Measurements from ENCODE around the gene TMC3.

Gene TMC3

DNA sequence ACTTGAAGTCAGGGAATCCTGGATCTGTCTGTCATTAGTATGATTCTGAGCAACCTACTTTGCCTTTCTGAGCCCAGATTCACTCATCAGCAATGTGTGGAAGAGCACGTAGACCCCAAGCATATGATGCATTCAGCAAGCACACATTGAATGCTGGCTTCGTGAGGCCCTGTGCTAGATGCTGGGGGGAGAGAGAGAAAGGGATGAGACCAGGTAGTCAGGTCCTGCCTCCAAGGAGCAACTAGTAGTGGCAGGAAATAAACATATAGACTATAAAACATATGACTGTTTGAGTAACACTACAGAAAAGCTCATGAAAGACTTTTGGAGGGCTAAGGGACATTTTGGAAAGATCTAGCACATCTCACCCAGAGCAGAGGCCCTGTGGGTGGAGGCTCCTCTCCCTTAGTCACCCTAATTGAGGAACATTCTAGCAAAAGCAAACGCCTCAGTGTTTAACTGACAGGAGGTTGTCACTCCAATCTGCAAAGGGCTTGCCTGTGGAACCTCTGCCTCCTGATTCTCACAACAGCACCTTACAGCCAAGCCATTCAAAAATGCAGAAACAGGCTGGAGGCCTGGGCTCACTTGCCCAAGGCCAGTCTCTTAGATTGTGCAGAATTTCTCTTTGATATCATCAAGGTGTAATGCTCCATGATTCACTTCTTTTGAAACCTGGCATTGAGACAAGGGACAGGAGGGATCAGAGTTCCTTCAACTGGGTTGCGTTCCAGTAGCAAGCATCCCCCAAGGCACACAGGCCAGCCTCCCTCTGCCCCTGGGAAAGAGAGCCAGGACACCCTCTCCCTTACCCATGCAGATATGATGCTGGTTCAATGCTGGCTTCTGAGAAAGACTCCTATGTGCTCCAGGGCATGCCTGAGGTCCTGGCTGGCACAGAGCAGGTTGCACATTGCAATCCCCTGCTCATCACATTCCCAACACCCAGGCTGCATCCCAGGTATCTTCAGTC, 76.1 kb downstream of the TMC3 start:
- no peak for DNase-seq
- TF ChIP-seq, protein P1, sequence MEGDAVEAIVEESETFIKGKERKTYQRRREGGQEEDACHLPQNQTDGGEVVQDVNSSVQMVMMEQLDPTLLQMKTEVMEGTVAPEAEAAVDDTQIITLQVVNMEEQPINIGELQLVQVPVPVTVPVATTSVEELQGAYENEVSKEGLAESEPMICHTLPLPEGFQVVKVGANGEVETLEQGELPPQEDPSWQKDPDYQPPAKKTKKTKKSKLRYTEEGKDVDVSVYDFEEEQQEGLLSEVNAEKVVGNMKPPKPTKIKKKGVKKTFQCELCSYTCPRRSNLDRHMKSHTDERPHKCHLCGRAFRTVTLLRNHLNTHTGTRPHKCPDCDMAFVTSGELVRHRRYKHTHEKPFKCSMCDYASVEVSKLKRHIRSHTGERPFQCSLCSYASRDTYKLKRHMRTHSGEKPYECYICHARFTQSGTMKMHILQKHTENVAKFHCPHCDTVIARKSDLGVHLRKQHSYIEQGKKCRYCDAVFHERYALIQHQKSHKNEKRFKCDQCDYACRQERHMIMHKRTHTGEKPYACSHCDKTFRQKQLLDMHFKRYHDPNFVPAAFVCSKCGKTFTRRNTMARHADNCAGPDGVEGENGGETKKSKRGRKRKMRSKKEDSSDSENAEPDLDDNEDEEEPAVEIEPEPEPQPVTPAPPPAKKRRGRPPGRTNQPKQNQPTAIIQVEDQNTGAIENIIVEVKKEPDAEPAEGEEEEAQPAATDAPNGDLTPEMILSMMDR (IDR thresholded peaks at IDR 0.05; ENCODE audit: low read depth, low read length): no peak
- Histone ChIP-seq H3K4me3 (ENCODE audit: low read depth, low read length) (no peak overlapping the region), H3K36me3 (no peaks in the 10 kb centered on the region), H3K9me3 (ENCODE audit: severe bottlenecking) (no peaks in the 10 kb centered on the region), H3K27me3 (ENCODE audit: insufficient read depth, low read depth, severe bottlenecking) (no peaks in the 10 kb centered on the region), H3K27ac (no peak overlapping the region)

DNA sequence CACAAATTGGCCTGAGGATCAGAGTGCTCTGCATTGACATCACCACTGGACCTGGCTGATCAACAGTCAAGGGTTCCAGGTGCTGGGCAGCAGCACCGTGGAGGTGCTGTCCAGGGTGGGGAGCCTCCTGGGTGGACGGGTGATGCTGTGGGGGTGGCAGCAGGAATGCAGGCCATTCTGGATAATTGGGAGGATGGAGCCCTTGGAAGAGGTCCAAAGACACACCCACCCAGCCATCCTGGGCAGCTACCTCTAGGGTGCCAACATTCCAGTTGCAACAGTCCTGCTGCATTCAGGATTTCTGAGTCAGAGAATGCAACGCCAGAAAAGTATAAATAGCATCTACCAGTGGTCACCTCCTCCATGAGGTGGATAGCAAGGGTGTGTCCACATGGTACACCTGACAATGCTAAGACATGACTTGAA, 76.9 kb downstream of the TMC3 start:
- DNase-seq: no peak
- Histone ChIP-seq H3K27ac (no peak overlapping the region), H3K4me3 (ENCODE audit: low read depth, low read length) (no peak overlapping the region), H3K36me3 (no peaks in the 10 kb centered on the region), H3K9me3 (ENCODE audit: severe bottlenecking) (no peaks in the 10 kb centered on the region), H3K27me3 (ENCODE audit: insufficient read depth, low read depth, severe bottlenecking) (no peaks in the 10 kb centered on the region)
- TF ChIP-seq, protein P1 (IDR thresholded peaks at IDR 0.05; ENCODE audit: low read depth, low read length): no peak

DNA sequence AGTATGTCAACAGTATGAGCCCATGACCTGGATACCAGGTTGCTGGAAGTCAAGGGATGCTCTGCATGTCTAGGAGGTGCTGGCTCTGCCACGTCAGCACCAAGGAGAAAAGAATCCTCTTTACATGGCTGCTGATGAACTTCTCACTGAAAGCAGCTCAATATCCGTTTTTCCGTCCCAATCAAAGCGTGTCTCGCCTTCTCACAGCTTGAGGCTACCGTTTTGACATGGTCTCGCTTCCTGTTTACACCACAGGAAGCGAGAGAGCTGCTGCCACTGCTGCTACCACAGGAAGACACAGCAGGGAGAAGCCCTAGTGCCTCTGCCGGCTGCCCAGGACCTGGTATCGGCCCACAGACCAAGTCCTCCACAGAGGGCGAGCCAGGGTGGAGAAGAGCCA, 77.3 kb downstream of the TMC3 start:
- Histone ChIP-seq H3K36me3 (no peaks in the 10 kb centered on the region), H3K27ac (no peak overlapping the region), H3K27me3 (ENCODE audit: insufficient read depth, low read depth, severe bottlenecking) (no peaks in the 10 kb centered on the region), H3K4me3 (ENCODE audit: low read depth, low read length) (no peak overlapping the region), H3K9me3 (ENCODE audit: severe bottlenecking) (no peaks in the 10 kb centered on the region)
- TF ChIP-seq, protein P1 (IDR thresholded peaks at IDR 0.05; ENCODE audit: low read depth, low read length): no peak
- DNase-seq: no peak

DNA sequence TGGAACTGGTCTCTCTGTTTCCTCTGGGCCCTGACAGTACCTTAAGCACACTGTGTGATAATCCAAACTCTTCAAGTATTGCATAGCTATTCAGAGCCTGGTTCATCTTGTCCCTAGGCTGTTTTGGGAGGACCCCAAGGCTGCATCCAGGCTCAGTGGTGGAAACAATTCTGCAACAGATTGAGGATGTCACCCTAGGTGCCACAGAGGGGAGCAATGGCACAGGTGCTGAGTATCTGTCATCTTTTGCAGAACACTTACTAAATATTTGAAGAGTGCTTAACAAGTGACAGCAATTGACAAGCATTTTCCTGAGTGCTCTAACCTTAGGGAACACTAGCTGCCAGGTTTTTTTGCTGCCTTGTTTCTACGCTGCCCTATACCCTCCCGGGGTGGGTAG, 77.8 kb downstream of the TMC3 start:
- Histone ChIP-seq H3K27ac (no peak overlapping the region), H3K9me3 (ENCODE audit: severe bottlenecking) (no peaks in the 10 kb centered on the region), H3K36me3 (no peaks in the 10 kb centered on the region), H3K27me3 (ENCODE audit: insufficient read depth, low read depth, severe bottlenecking) (no peaks in the 10 kb centered on the region), H3K4me3 (ENCODE audit: low read depth, low read length) (no peak overlapping the region)
- no peak for DNase-seq
- TF ChIP-seq, protein P1 (IDR thresholded peaks at IDR 0.05; ENCODE audit: low read depth, low read length): no peak

DNA sequence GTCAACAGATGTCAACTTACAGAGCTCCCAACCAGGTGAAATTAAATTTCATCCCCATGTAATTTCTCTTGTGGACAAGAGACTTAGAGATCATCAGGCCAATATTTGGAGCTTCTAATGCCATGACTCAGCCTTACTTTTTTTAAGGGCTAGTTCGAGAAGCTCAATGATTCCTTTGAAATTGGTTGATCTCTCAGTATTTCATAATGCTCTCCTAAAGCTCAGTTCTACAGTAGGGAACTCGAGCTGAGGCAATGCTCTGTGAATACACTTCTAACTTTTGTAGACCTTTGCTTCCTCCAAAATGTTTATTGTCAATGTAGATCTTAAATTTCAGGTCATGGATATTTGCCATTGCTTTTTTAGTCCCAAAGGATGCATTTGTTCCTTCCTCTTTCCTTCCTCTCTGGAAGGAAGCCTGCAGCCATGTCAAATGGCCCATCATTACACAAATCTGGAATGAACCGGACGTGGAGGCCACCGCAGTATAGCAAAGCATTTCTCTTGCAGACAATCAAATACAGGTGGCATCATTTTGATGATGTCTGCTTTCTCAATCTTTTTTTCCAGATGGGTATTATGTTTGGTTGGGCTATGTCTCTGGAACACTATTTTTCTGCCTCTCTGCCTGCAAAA, 78.4 kb downstream of the TMC3 start:
- Histone ChIP-seq H3K27ac (no peak overlapping the region), H3K4me3 (ENCODE audit: low read depth, low read length) (no peak overlapping the region), H3K9me3 (ENCODE audit: severe bottlenecking) (no peaks in the 10 kb centered on the region), H3K36me3 (no peaks in the 10 kb centered on the region), H3K27me3 (ENCODE audit: insufficient read depth, low read depth, severe bottlenecking) (no peaks in the 10 kb centered on the region)
- no peak for DNase-seq
- TF ChIP-seq, protein P1 (IDR thresholded peaks at IDR 0.05; ENCODE audit: low read depth, low read length): no peak

Data from WERI-Rb-1 (cell line).